Neural cell (in vitro differentiated cells): ENCODE measurements around the gene FOXO1.

Experiments used
- EZH2 ChIP-seq: fragments of 200-600, 300-800 bp; shearing (Covaris generic), sonication (generic); IDR thresholded peaks from 2 replicates; pipeline ENCODE4 v1.6.1; 2014; ENCODE audit warnings: antibody characterized with exemption, low read length, borderline replicate concordance, mild to moderate bottlenecking; ENCODE audit not compliant: insufficient read depth, poor library complexity, severe bottlenecking
- POLR2AphosphoS5 ChIP-seq: IDR thresholded peaks from 2 replicates; pipeline ENCODE4 v1.6.1; 2012
- TF ChIP-seq, protein P1 (sequence below): fragments of 450-650 bp; IDR thresholded peaks from 2 replicates; pipeline ENCODE4 v1.5.1; 2014; ENCODE audit warnings: antibody characterized with exemption, mild to moderate bottlenecking, moderate library complexity; ENCODE audit not compliant: poor library complexity, severe bottlenecking

DNA sequence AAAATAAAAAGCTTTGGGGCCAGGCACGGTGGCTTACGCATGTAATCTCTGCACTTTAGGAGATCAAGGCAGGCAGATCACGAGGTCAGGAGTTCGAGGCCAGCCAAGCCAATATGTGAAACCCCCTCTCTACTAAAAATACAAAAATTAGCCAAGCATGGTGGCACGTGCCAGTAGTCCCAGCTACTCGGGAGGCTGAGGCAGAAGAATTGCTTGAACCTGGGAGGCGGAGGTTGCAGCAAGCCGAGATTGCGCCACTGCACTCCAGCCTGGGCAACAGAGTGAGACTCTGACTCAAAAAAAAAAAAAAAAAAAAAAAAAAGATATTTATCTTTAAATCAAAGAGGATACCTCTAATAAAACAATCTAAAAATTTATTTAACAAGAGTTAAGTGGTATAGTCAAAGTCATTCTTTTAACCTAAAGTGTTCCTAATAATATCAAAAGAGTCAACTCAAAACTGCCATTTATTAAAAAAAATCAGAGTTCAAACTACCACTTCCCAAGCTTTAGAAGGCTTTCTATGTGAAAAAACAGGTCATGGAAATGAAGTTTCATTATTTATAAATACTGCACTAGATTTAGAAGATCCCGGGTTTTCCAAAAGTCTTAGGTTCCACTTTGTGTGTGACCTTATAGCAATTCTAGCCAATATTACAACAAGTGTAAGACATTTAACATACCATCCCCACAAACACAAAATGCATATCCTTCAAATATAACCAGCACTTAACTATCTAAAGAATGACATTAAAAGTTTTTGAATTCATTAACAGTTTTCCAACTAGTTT is 4.4 kb downstream of the FOXO1 start:
- TF ChIP-seq POLR2AphosphoS5 (no peak), EZH2 (no peak)
- TF ChIP-seq, protein P1, sequence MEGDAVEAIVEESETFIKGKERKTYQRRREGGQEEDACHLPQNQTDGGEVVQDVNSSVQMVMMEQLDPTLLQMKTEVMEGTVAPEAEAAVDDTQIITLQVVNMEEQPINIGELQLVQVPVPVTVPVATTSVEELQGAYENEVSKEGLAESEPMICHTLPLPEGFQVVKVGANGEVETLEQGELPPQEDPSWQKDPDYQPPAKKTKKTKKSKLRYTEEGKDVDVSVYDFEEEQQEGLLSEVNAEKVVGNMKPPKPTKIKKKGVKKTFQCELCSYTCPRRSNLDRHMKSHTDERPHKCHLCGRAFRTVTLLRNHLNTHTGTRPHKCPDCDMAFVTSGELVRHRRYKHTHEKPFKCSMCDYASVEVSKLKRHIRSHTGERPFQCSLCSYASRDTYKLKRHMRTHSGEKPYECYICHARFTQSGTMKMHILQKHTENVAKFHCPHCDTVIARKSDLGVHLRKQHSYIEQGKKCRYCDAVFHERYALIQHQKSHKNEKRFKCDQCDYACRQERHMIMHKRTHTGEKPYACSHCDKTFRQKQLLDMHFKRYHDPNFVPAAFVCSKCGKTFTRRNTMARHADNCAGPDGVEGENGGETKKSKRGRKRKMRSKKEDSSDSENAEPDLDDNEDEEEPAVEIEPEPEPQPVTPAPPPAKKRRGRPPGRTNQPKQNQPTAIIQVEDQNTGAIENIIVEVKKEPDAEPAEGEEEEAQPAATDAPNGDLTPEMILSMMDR, result no peak
